GM12865 (cell line): ENCODE data around the gene RPLP2.

Experiments
- DNase-seq: peaks from one replicate; pipeline ENCODE4 v3.0.0; 2010; ENCODE audit warnings: low read depth
- H3K4me3 ChIP-seq: 2 replicates; pipeline ENCODE4 v1.5.1; 2011; ENCODE audit warnings: mild to moderate bottlenecking, low read depth, low read length, control low read depth
- CTCF ChIP-seq: IDR thresholded peaks from 2 replicates; pipeline ENCODE4 v1.5.1; 2011; ENCODE audit warnings: low read length, control low read depth, low read depth, inconsistent platforms; ENCODE audit not compliant: insufficient read depth; ENCODE audit errors: missing control alignments

The RPLP2 gene

GRCh38 chr11:811446-812245 is 1.9 kb downstream of the RPLP2 start:
- peak overlapping the region; percentile 72 for H3K4me3 ChIP-seq
- no peak for DNase-seq
- no peak for TF ChIP-seq CTCF

GRCh38 chr11:812390-812789 is 2.6 kb downstream of the RPLP2 start:
- no peak for TF ChIP-seq CTCF
- no peak for DNase-seq
- H3K4me3 ChIP-seq = no peak overlapping the region

GRCh38 chr11:813072-813455 is 3.3 kb downstream of the RPLP2 start:
- TF ChIP-seq CTCF = no peak

GRCh38 chr11:813456-814096 is 3.8 kb downstream of the RPLP2 start:
- H3K4me3 ChIP-seq = no peak overlapping the region
- no peak for DNase-seq
- no peak for TF ChIP-seq CTCF

More at GRCh38 chr11:813072-813455, 3.3 kb downstream of the RPLP2 start:
- no peak overlapping the region for H3K4me3 ChIP-seq
- DNase-seq = no peak

GRCh38 chr11:815675-816432 is 6.1 kb downstream of the RPLP2 start:
- H3K4me3 ChIP-seq = no peak overlapping the region
- no peak for TF ChIP-seq CTCF
- no peak for DNase-seq

GRCh38 chr11:816433-816779 is 6.6 kb downstream of the RPLP2 start:
- no peak for DNase-seq
- H3K4me3 ChIP-seq = no peak overlapping the region
- no peak for TF ChIP-seq CTCF
